ENCODE results near the gene TAF1A. TPM values are rescaled to one million over a fixed set of nuclear protein-coding genes. Genes with fewer than 3 reads are reported as not detected.

TAF1A gene
- total RNA-seq, 1 experiment from 2014 or later = 14.8 TPM

DNA sequence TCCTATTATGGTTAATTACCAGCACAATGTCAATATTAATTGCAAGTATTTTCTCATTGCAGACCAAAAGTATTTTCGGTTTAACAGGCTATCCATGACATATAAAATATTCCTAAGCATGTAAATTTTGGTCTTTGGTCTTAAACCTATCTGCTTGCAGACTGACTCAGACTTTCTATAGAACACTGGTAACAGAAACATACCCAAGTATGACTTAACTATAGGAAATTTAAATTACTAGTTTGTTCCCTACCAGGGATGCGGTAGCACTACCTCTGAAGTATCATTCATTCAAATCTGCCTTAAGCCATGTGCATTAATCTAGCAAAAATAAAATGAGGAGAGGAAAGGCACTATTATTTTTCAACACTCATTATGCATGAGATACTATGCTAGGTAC, 2.9 kb downstream of the TAF1A start:
- Histone ChIP-seq H3K27me3 (replicated peaks; ENCODE audit: control insufficient read depth, insufficient read depth, low read length) (no peaks in the 10 kb centered on the region), H3K4me3 (ENCODE audit: low read depth, low read length) (no peak overlapping the region), H3K36me3 (ENCODE audit: control insufficient read depth, insufficient read depth, low read length) (no peaks in the 10 kb centered on the region), H3K9me3 (no peaks in the 10 kb centered on the region), H3K4me1 (peaks cover 22% of the 10 kb centered on the region)
- Mint-ChIP-seq H3K36me3 (ENCODE audit: insufficient read depth, unreplicated experiment) (peaks cover 53% of the 10 kb centered on the region), H3K27ac (ENCODE audit: unreplicated experiment) (no peak overlapping the region), H3K27me3 (ENCODE audit: insufficient read depth, unreplicated experiment) (no peaks in the 10 kb centered on the region), H3K4me1 (ENCODE audit: low read depth, unreplicated experiment) (peaks cover 26% of the 10 kb centered on the region), H3K4me3 (ENCODE audit: unreplicated experiment) (no peak overlapping the region), H3K9me3 (ENCODE audit: unreplicated experiment) (no peaks in the 10 kb centered on the region)
- ChIA-PET POLR2A (no interaction called here), CTCF (no interaction called here)
- no TSS peak for BruUV-seq (replicated peaks)
- TF ChIP-seq, protein P1, sequence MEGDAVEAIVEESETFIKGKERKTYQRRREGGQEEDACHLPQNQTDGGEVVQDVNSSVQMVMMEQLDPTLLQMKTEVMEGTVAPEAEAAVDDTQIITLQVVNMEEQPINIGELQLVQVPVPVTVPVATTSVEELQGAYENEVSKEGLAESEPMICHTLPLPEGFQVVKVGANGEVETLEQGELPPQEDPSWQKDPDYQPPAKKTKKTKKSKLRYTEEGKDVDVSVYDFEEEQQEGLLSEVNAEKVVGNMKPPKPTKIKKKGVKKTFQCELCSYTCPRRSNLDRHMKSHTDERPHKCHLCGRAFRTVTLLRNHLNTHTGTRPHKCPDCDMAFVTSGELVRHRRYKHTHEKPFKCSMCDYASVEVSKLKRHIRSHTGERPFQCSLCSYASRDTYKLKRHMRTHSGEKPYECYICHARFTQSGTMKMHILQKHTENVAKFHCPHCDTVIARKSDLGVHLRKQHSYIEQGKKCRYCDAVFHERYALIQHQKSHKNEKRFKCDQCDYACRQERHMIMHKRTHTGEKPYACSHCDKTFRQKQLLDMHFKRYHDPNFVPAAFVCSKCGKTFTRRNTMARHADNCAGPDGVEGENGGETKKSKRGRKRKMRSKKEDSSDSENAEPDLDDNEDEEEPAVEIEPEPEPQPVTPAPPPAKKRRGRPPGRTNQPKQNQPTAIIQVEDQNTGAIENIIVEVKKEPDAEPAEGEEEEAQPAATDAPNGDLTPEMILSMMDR (IDR thresholded peaks at IDR 0.05; ENCODE audit: insufficient read depth in 1 of 2, low read depth in 1 of 2, low read length in 1 of 2, severe bottlenecking in 1 of 2, unreplicated experiment in 1 of 2) = no peak
- intact Hi-C loops (cut with micrococcal nuclease; ENCODE audit: unreplicated experiment) = no loop called here
- DNase-seq = no peak

DNA sequence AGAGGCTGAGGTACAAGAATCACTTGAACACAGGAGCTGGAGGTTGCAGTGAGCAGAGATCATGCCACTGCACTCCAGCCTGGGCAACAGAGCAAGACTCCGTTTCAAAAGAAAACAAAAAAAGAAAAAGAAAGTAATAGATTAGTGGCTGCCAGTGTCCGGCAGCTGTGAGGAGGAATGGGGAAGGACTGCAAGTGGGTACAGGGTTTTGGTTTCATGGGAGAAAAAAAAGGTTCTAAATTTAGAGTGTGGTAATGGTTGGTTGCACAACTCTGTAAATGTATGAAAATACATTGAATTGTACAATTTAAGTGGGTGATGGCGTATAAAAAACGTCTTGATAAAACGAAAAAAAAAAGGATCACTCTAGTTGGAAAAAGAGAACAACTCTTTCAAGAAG, 6.7 kb downstream of the TAF1A start:
- no peak overlapping the region for H3K4me3 ChIP-seq (ENCODE audit: low read depth, low read length)
- Mint-ChIP-seq H3K9me3 (ENCODE audit: unreplicated experiment) (no peaks in the 10 kb centered on the region), H3K4me3 (ENCODE audit: unreplicated experiment) (no peak overlapping the region), H3K27me3 (ENCODE audit: insufficient read depth, unreplicated experiment) (no peaks in the 10 kb centered on the region), H3K4me1 (ENCODE audit: low read depth, unreplicated experiment) (peaks cover 14% of the 10 kb centered on the region), H3K36me3 (ENCODE audit: insufficient read depth, unreplicated experiment) (peaks cover 47% of the 10 kb centered on the region), H3K27ac (ENCODE audit: unreplicated experiment) (no peak overlapping the region)
- no peaks in the 10 kb centered on the region for H3K9me3 ChIP-seq
- H3K27me3 ChIP-seq (replicated peaks; ENCODE audit: control insufficient read depth, insufficient read depth, low read length) = no peaks in the 10 kb centered on the region
- ChIA-PET POLR2A (no interaction called here), CTCF (no interaction called here)
- no TSS peak for BruUV-seq (replicated peaks)
- TF ChIP-seq, protein P1 (IDR thresholded peaks at IDR 0.05; ENCODE audit: insufficient read depth in 1 of 2, low read depth in 1 of 2, low read length in 1 of 2, severe bottlenecking in 1 of 2, unreplicated experiment in 1 of 2) = no peak
- no peak for DNase-seq
- peaks cover 16% of the 10 kb centered on the region for H3K4me1 ChIP-seq
- no peaks in the 10 kb centered on the region for H3K36me3 ChIP-seq (ENCODE audit: control insufficient read depth, insufficient read depth, low read length)
- intact Hi-C loops (cut with micrococcal nuclease; ENCODE audit: unreplicated experiment) = no loop called here

DNA sequence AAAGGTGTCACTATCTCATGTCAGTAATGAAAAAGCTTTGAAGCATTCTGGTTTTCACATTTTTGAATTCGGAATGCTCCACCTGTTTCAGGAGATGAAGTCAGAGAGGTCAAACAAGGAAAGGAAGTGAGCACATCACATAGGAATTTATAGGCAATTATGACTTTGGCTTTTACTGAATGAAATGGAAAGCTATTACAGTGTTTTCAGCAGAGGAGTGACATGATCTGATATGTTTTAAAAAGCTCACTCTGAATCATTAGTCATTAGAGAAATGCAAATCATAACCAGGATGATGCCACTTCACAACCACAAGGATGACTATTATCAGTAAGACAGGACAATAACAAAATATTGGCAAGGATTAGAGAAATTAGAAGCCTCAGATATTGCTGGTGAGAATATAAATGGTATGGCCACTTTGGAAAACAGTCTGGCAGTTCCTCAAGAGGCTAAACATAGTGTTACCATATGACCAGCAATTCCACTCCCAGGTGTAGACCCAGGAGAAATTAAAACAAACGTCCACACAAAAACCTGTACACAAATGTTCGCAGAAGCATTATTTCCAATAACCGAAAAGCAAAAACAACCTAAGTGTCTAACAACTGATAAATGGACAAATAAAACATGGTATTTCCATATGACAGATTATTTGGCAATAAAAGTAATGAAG, 7.5 kb downstream of the TAF1A start:
- Mint-ChIP-seq H3K4me1 (ENCODE audit: low read depth, unreplicated experiment) (peaks cover 13% of the 10 kb centered on the region), H3K27me3 (ENCODE audit: insufficient read depth, unreplicated experiment) (no peaks in the 10 kb centered on the region), H3K36me3 (ENCODE audit: insufficient read depth, unreplicated experiment) (peaks cover 45% of the 10 kb centered on the region), H3K27ac (ENCODE audit: unreplicated experiment) (peak overlapping the region; percentile 72), H3K9me3 (ENCODE audit: unreplicated experiment) (no peaks in the 10 kb centered on the region), H3K4me3 (ENCODE audit: unreplicated experiment) (no peak overlapping the region)
- ChIA-PET POLR2A (no interaction called here), CTCF (no interaction called here)
- intact Hi-C loops (cut with micrococcal nuclease; ENCODE audit: unreplicated experiment) = no loop called here
- H3K4me1 ChIP-seq = peaks cover 15% of the 10 kb centered on the region
- BruUV-seq (replicated peaks) = no TSS peak
- TF ChIP-seq, protein P1 (IDR thresholded peaks at IDR 0.05; ENCODE audit: insufficient read depth in 1 of 2, low read depth in 1 of 2, low read length in 1 of 2, severe bottlenecking in 1 of 2, unreplicated experiment in 1 of 2) = no peak
- peak in 1 of 2 experiments; percentile 6 for DNase-seq
- no peaks in the 10 kb centered on the region for H3K27me3 ChIP-seq (replicated peaks; ENCODE audit: control insufficient read depth, insufficient read depth, low read length)
- no peaks in the 10 kb centered on the region for H3K36me3 ChIP-seq (ENCODE audit: control insufficient read depth, insufficient read depth, low read length)
- no peak overlapping the region for H3K4me3 ChIP-seq (ENCODE audit: low read depth, low read length)
- no peaks in the 10 kb centered on the region for H3K9me3 ChIP-seq
